H54 (cell line): Measurements from ENCODE around the gene STAB2.

Experiments
- DNase-seq: peaks from one replicate; pipeline ENCODE4 v3.0.0; 2011; ENCODE audit warnings: low spot score, mixed read lengths; ENCODE audit not compliant: insufficient read length
- FAIRE-seq: peaks from 3 replicates; lab custom pipeline; 2011; peaks lifted over from hg19 to GRCh38; lab: Jason Lieb, UNC
- POLR2A ChIP-seq: IDR thresholded peaks from 2 replicates; pipeline ENCODE4 v1.6.1; 2011; ENCODE audit warnings: low read depth, mild to moderate bottlenecking, low read length

Gene STAB2

GRCh38 chr12:103745962-103746361 lies 158.9 kb downstream of the STAB2 start:
- DNase-seq (no peak), FAIRE-seq (no peak)
- no peak for TF ChIP-seq POLR2A

- FAIRE-seq = no peak
Measured at GRCh38 chr12:103748002-103748401, 160.9 kb downstream of the STAB2 start.

GRCh38 chr12:103748875-103749274 lies 161.8 kb downstream of the STAB2 start:
- DNase-seq (no peak), FAIRE-seq (no peak)
- no peak for TF ChIP-seq POLR2A

More at GRCh38 chr12:103748002-103748401, 160.9 kb downstream of the STAB2 start:
- DNase-seq = no peak
- TF ChIP-seq POLR2A = no peak

GRCh38 chr12:103751171-103751570 lies 164.1 kb downstream of the STAB2 start:
- TF ChIP-seq POLR2A = no peak
- FAIRE-seq = no peak
- no peak for DNase-seq

- no peak for FAIRE-seq
- no peak for DNase-seq
- no peak for TF ChIP-seq POLR2A
Measured at GRCh38 chr12:103751600-103751999, 164.5 kb downstream of the STAB2 start.

- DNase-seq (no peak), FAIRE-seq (no peak)
- no peak for TF ChIP-seq POLR2A
Measured at GRCh38 chr12:103755425-103755824, 168.4 kb downstream of the STAB2 start.

GRCh38 chr12:103756443-103756842 lies 169.4 kb downstream of the STAB2 start:
- TF ChIP-seq POLR2A = no peak
- FAIRE-seq (no peak), DNase-seq (no peak)

GRCh38 chr12:103757248-103757647 lies 170.2 kb downstream of the STAB2 start:
- DNase-seq (no peak), FAIRE-seq (no peak)
- no peak for TF ChIP-seq POLR2A

- DNase-seq (no peak), FAIRE-seq (no peak)
- TF ChIP-seq POLR2A = no peak
Measured at GRCh38 chr12:103758310-103759089, 171.4 kb downstream of the STAB2 start.

- no peak for TF ChIP-seq POLR2A
- FAIRE-seq (no peak), DNase-seq (no peak)
Measured at GRCh38 chr12:103762473-103762872, 175.4 kb downstream of the STAB2 start.

GRCh38 chr12:103765322-103765721 lies 178.2 kb downstream of the STAB2 start:
- DNase-seq (no peak), FAIRE-seq (no peak)
- TF ChIP-seq POLR2A = no peak

GRCh38 chr12:103766028-103766427 lies 179.0 kb downstream of the STAB2 start:
- no peak for TF ChIP-seq POLR2A
- DNase-seq (no peak), FAIRE-seq (no peak)

- DNase-seq (no peak), FAIRE-seq (no peak)
- TF ChIP-seq POLR2A = no peak
Measured at GRCh38 chr12:103768467-103769123, 181.5 kb downstream of the STAB2 start.

GRCh38 chr12:103769240-103769945 lies 182.3 kb downstream of the STAB2 start:
- DNase-seq (no peak), FAIRE-seq (no peak)
- TF ChIP-seq POLR2A = no peak
